ENCODE data around the gene NEK7. TPM values are rescaled to one million over a fixed set of nuclear protein-coding genes. Genes with fewer than 3 reads are reported as not detected.

NEK7 gene
- total RNA-seq, 1 donor from 2014 or later: 40.3 TPM

DNA sequence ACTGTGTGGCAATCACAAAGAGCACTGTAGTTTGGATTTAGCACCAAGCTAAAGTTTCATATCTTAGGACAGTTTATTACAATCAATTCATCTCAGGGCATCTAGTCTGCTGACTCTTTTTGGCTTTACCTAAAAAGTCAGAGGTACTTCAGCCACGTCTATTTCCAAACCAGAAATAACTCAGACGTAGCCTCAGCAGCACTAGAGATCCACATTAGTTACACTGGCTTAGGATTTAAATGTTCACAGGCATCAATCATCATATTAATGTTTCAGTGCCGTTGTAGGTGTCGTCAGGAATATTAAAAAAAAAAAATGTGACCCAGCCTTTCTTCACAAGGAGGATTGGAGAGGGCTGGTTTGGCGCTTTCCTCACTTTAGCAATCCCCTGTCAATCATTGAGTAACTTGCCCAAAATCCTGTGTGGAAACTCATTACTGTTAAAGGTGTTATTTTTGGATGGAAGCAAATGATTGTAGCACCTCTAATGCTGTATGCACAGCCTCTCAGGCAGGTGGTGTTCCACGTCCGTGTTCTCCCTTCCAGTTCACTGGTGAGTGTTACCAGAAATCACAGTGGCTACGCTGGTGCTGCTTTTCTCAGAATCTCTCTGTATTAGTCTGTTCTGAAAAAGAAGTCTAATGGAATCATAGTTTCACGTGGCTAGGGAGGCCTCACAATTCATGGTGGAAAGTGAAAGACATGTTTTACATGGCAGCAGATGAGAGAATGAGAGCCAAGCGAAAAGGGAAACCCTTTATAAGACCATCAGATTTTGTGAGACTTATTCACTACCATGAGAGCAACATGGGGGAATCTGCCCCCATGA, 45.4 kb downstream of the NEK7 start:
- Histone ChIP-seq H3K4me3 (ENCODE audit: low read depth, low read length) (no peak overlapping the region), H3K36me3 (ENCODE audit: control insufficient read depth, insufficient read depth, low read length) (no peaks in the 10 kb centered on the region), H3K27me3 (ENCODE audit: control insufficient read depth, insufficient read depth, low read length) (no peaks in the 10 kb centered on the region)
- TF ChIP-seq, protein P1, sequence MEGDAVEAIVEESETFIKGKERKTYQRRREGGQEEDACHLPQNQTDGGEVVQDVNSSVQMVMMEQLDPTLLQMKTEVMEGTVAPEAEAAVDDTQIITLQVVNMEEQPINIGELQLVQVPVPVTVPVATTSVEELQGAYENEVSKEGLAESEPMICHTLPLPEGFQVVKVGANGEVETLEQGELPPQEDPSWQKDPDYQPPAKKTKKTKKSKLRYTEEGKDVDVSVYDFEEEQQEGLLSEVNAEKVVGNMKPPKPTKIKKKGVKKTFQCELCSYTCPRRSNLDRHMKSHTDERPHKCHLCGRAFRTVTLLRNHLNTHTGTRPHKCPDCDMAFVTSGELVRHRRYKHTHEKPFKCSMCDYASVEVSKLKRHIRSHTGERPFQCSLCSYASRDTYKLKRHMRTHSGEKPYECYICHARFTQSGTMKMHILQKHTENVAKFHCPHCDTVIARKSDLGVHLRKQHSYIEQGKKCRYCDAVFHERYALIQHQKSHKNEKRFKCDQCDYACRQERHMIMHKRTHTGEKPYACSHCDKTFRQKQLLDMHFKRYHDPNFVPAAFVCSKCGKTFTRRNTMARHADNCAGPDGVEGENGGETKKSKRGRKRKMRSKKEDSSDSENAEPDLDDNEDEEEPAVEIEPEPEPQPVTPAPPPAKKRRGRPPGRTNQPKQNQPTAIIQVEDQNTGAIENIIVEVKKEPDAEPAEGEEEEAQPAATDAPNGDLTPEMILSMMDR (IDR thresholded peaks at IDR 0.05; ENCODE audit: insufficient read depth, low read length, severe bottlenecking): no peak
- DNase-seq (ENCODE audit: low read depth) (no peak), FAIRE-seq (no peak)

DNA sequence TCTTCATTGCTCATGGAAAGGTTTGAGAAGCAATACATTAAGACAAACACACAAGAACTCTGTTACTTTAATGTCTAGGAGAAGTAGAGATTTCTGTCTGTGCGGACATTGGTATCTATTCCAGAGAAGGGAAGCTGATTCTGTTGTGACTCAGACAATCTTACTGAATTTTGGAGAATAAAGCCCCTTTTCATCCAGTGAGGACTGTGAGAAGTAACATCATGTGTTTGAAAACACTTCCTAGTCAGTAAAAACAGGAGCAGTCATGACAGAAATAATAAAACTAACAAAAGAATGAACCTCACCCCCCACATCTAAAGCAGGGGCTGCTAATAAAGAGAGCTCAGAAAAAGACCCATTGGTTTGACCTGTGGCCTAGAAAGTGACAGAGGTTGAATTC, 46.6 kb downstream of the NEK7 start:
- no peak overlapping the region for H3K4me3 ChIP-seq (ENCODE audit: low read depth, low read length)
- FAIRE-seq (no peak), DNase-seq (ENCODE audit: low read depth) (no peak)
- no peaks in the 10 kb centered on the region for H3K36me3 ChIP-seq (ENCODE audit: control insufficient read depth, insufficient read depth, low read length)
- no peaks in the 10 kb centered on the region for H3K27me3 ChIP-seq (ENCODE audit: control insufficient read depth, insufficient read depth, low read length)
- TF ChIP-seq, protein P1 (IDR thresholded peaks at IDR 0.05; ENCODE audit: insufficient read depth, low read length, severe bottlenecking): no peak

DNA sequence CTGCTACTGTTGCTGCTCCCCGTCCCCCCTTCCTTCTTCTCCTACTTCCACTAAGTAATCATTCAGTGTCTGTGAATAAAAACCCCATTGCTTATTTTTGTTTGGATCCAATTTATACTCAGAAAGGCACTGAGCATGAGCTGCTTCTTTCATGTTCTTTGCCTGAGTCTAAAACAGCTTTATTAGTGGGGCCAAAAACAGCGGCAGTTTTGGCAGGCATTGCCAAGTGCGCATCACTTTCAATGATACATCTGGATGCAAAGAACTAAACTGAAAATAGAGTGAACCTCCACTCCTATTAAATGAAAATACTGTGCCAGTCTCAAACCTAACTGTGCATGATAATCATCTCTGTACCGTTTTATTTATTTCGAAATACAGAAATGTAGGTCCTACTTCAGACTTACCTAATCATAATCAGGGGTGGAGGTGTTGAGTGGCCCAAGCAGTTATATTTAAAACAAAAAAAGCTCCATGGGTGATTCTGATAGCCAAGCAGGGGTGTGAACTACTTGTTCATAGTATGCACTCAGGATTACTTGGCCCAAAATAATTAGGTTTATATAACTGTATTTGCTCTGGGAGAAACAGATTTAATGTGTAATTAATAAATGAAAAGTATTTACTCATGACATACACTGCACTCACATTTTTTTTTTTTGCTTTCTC, 48.4 kb downstream of the NEK7 start:
- DNase-seq (ENCODE audit: low read depth) (no peak), FAIRE-seq (no peak)
- TF ChIP-seq, protein P1 (IDR thresholded peaks at IDR 0.05; ENCODE audit: insufficient read depth, low read length, severe bottlenecking): no peak
- Histone ChIP-seq H3K36me3 (ENCODE audit: control insufficient read depth, insufficient read depth, low read length) (no peaks in the 10 kb centered on the region), H3K27me3 (ENCODE audit: control insufficient read depth, insufficient read depth, low read length) (no peaks in the 10 kb centered on the region), H3K4me3 (ENCODE audit: low read depth, low read length) (no peak overlapping the region)

DNA sequence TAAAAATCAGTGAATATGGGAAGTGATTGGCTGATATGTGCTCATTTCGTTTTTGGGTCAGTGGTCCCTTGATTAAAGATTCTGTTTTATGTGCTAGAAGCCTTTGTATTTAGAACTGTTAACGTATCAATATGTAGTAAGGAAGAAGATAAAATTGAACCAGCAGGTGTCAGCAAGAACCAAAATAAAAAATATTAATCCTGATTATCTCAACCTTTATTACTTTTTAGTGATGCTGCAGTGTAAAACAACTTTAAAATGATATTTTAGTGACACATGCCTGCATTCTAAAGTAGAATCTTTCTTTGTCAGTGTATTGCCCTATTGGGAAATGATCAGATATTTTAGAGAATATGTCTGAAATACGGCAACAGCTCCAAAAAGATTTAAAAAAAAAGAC, 49.5 kb downstream of the NEK7 start:
- H3K36me3 ChIP-seq (ENCODE audit: control insufficient read depth, insufficient read depth, low read length): no peaks in the 10 kb centered on the region
- H3K27me3 ChIP-seq (ENCODE audit: control insufficient read depth, insufficient read depth, low read length): no peaks in the 10 kb centered on the region
- TF ChIP-seq, protein P1 (IDR thresholded peaks at IDR 0.05; ENCODE audit: insufficient read depth, low read length, severe bottlenecking): no peak
- no peak overlapping the region for H3K4me3 ChIP-seq (ENCODE audit: low read depth, low read length)
- DNase-seq (ENCODE audit: low read depth): no peak
- no peak for FAIRE-seq

DNA sequence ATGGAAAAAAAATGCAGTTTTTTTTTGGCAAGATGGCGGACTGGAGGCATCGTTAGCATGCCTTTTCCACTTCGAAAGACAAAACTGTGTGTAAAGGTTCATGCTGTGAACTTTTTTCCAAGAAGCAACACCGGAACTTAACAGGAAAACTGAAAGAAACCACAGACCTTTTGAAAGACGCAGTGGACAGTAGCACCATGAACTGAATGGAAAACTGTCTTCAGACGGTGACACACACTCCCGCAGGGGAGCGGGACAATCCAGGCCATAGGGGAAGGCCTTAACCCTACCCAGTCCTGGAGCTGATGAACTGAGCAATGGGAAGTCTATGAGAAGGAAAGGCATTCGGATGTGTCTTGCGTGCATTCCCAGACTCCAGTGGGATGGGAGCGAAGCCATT, 54.9 kb downstream of the NEK7 start:
- DNase-seq (ENCODE audit: low read depth): no peak
- no peak overlapping the region for H3K4me3 ChIP-seq (ENCODE audit: low read depth, low read length)

More for the DNA sequence above, 54.9 kb downstream of the NEK7 start:
- Histone ChIP-seq H3K36me3 (ENCODE audit: control insufficient read depth, insufficient read depth, low read length) (peaks cover 1% of the 10 kb centered on the region), H3K27me3 (ENCODE audit: control insufficient read depth, insufficient read depth, low read length) (no peaks in the 10 kb centered on the region)
- TF ChIP-seq, protein P1 (IDR thresholded peaks at IDR 0.05; ENCODE audit: insufficient read depth, low read length, severe bottlenecking): no peak
- FAIRE-seq: no peak
